Measurements from ENCODE around the gene TSPAN32.

Gene TSPAN32

GRCh38 chr11:2304506-2305139 lies 2.8 kb downstream of the TSPAN32 start:
- DNase-seq (ENCODE audit: low read depth) = peak; percentile 57

GRCh38 chr11:2305140-2305778 lies 3.4 kb downstream of the TSPAN32 start:
- DNase-seq (ENCODE audit: low read depth) = peak; percentile 76

GRCh38 chr11:2305788-2306451 lies 4.1 kb downstream of the TSPAN32 start:
- peak; percentile 70 for DNase-seq (ENCODE audit: low read depth)

GRCh38 chr11:2306452-2306823 lies 4.6 kb downstream of the TSPAN32 start:
- DNase-seq (ENCODE audit: low read depth) = peak; percentile 94

- DNase-seq (ENCODE audit: low read depth) = peak; percentile 79
Observed at GRCh38 chr11:2306877-2307500, 5.2 kb downstream of the TSPAN32 start.

- DNase-seq (ENCODE audit: low read depth) = no peak
Observed at GRCh38 chr11:2307501-2308331, 5.9 kb downstream of the TSPAN32 start.

- no peak for DNase-seq (ENCODE audit: low read depth)
Observed at GRCh38 chr11:2308713-2309112, 6.9 kb downstream of the TSPAN32 start.

GRCh38 chr11:2309251-2310072 lies 7.6 kb downstream of the TSPAN32 start:
- DNase-seq (ENCODE audit: low read depth) = no peak

GRCh38 chr11:2310073-2310785 lies 8.4 kb downstream of the TSPAN32 start:
- no peak for DNase-seq (ENCODE audit: low read depth)

- DNase-seq (ENCODE audit: low read depth) = no peak
Observed at GRCh38 chr11:2310786-2311352, 9.1 kb downstream of the TSPAN32 start.

- DNase-seq (ENCODE audit: low read depth) = no peak
Observed at GRCh38 chr11:2311353-2312133, 9.7 kb downstream of the TSPAN32 start.

- peak; percentile 87 for DNase-seq (ENCODE audit: low read depth)
Observed at GRCh38 chr11:2312232-2313042, 10.6 kb downstream of the TSPAN32 start.

- DNase-seq (ENCODE audit: low read depth) = no peak
Observed at GRCh38 chr11:2313051-2313951, 11.5 kb downstream of the TSPAN32 start.

GRCh38 chr11:2314136-2314524 lies 12.3 kb downstream of the TSPAN32 start:
- DNase-seq (ENCODE audit: low read depth) = no peak

- DNase-seq (ENCODE audit: low read depth) = peak; percentile 85
Observed at GRCh38 chr11:2314525-2315394, 12.9 kb downstream of the TSPAN32 start.

- DNase-seq (ENCODE audit: low read depth) = no peak
Observed at GRCh38 chr11:2315395-2316168, 13.8 kb downstream of the TSPAN32 start.

Data from EH (cell line).